ENCODE results near the gene LGR4. TPM values are rescaled to one million over a fixed set of nuclear protein-coding genes. Genes with fewer than 3 reads are reported as not detected.

LGR4 gene
- total RNA-seq, 1 experiment from 2014 or later, result 99.2 TPM

DNA sequence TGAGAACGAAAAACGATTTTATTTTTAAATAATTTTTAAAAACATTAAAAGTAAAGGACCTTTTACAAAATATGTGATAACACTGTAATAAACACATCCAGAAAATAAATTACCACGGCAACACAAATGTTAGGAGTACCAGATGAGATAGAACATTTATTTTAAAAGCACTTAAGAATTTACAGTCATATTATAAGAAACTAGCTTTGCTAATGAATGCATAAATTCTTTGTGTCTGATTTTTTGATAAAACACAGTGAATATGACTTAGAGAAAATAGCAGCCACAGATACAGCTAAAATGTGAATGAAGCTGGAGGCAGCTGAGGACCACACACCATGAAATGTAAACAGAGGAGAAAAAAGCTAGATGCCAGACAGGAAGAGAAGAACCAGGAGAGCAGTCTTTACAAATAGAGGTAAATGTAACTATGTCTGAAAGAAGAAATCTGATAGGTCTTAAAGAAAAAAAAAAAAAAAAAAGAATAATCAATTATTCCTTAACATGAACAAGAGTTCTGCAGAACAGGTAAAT, 124.2 kb downstream of the LGR4 start:
- H2BK120ac ChIP-seq (ENCODE audit: low read depth, low read length, poor library complexity, severe bottlenecking), result no peak overlapping the region
- peaks cover 53 to 63% of the 10 kb centered on the region in 2 experiments for H3K4me1 Mint-ChIP-seq
- no peak for DNase-seq
- no peak overlapping the region for H3K27ac ChIP-seq (ENCODE audit: insufficient read length, low read depth, low read length)
- no peak overlapping the region for H3K56ac ChIP-seq (ENCODE audit: insufficient read length, low read depth, low read length)
- no peak overlapping the region for H3K23ac ChIP-seq (ENCODE audit: insufficient read length, low read depth, low read length)
- no peaks in the 10 kb centered on the region for H3K79me2 ChIP-seq (ENCODE audit: insufficient read depth, low read length)
- H3K79me1 ChIP-seq (ENCODE audit: insufficient read depth, low read depth, low read length, poor library complexity, severe bottlenecking), result no peaks in the 10 kb centered on the region
- H4K20me1 ChIP-seq (ENCODE audit: control insufficient read depth, insufficient read depth, insufficient read length), result no peaks in the 10 kb centered on the region
- H4K8ac ChIP-seq (replicated peaks; ENCODE audit: insufficient read length, low read depth, low read length), result no peak overlapping the region
- no peak overlapping the region for H2BK15ac ChIP-seq (ENCODE audit: low read depth, low read length)
- no peaks in the 10 kb centered on the region for H3K23me2 ChIP-seq (ENCODE audit: insufficient read length, low read depth, low read length, poor library complexity, severe bottlenecking)
- no peak overlapping the region for H2BK20ac ChIP-seq (ENCODE audit: low read depth, low read length, poor library complexity, severe bottlenecking)
- H2BK12ac ChIP-seq (ENCODE audit: insufficient read length, low read depth, low read length), result no peak overlapping the region
- H3K4me2 ChIP-seq (ENCODE audit: insufficient read depth, insufficient read length, low read length), result no peak overlapping the region
- TF ChIP-seq, protein P1, sequence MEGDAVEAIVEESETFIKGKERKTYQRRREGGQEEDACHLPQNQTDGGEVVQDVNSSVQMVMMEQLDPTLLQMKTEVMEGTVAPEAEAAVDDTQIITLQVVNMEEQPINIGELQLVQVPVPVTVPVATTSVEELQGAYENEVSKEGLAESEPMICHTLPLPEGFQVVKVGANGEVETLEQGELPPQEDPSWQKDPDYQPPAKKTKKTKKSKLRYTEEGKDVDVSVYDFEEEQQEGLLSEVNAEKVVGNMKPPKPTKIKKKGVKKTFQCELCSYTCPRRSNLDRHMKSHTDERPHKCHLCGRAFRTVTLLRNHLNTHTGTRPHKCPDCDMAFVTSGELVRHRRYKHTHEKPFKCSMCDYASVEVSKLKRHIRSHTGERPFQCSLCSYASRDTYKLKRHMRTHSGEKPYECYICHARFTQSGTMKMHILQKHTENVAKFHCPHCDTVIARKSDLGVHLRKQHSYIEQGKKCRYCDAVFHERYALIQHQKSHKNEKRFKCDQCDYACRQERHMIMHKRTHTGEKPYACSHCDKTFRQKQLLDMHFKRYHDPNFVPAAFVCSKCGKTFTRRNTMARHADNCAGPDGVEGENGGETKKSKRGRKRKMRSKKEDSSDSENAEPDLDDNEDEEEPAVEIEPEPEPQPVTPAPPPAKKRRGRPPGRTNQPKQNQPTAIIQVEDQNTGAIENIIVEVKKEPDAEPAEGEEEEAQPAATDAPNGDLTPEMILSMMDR (conservative IDR thresholded peaks at IDR 0.05), result no peak
- peaks cover 0 to 2% of the 10 kb centered on the region in 2 experiments; a peak in 3 of 5 replicates for H3K9me3 Mint-ChIP-seq
- WGBS (ENCODE audit: extremely low coverage, insufficient read length, low lambda C conversion rate), result no CpG with 5 or more reads among the region's 3 CpGs
- H3T11ph ChIP-seq (ENCODE audit: low read length), result no peak overlapping the region
- no peaks in the 10 kb centered on the region for H3K27me3 Mint-ChIP-seq (ENCODE audit: low read depth)
- H2AFZ ChIP-seq (ENCODE audit: low read length), result no peak overlapping the region
- H4K91ac ChIP-seq (ENCODE audit: insufficient read length, low read depth, low read length), result no peak overlapping the region
- H3K36me3 Mint-ChIP-seq (ENCODE audit: insufficient read depth in 1 of 3, low read depth in 3 of 3), result peaks cover 8 to 32% (median 29%) of the 10 kb centered on the region in 3 experiments
- H3K9ac ChIP-seq (ENCODE audit: extremely low read depth, insufficient read length, low read length), result no peak overlapping the region
- no peak overlapping the region for H2AK5ac ChIP-seq (ENCODE audit: insufficient read length, low read length)
- H3K9me3 ChIP-seq (ENCODE audit: control insufficient read depth, low read depth, low read length), result no peaks in the 10 kb centered on the region
- H4K5ac ChIP-seq (ENCODE audit: insufficient read length, low read depth, low read length), result no peak overlapping the region
- no peaks in the 10 kb centered on the region for H3K27me3 ChIP-seq (ENCODE audit: insufficient read depth, low read length)
- H3K14ac ChIP-seq (ENCODE audit: insufficient read depth, low read length), result no peak overlapping the region
- H2BK5ac ChIP-seq (ENCODE audit: insufficient read length, low read length), result no peak overlapping the region
- H3K18ac ChIP-seq (ENCODE audit: insufficient read length, low read depth, low read length), result no peak overlapping the region
- H3K27ac Mint-ChIP-seq, result peak overlapping the region; percentile 31 to 97 (median 68)
- no peak overlapping the region for H3K4ac ChIP-seq (ENCODE audit: low read depth, low read length)
- peaks cover 4% of the 10 kb centered on the region for H3K4me1 ChIP-seq (ENCODE audit: insufficient read depth, low read length)
- peak overlapping the region in 1 of 2 experiments; percentile 7; a peak in 2 of 5 replicates for H3K4me3 Mint-ChIP-seq

Measured in H9 (cell line).